ENCODE results near the gene CTNNBL1.

CTNNBL1 gene, protein sequence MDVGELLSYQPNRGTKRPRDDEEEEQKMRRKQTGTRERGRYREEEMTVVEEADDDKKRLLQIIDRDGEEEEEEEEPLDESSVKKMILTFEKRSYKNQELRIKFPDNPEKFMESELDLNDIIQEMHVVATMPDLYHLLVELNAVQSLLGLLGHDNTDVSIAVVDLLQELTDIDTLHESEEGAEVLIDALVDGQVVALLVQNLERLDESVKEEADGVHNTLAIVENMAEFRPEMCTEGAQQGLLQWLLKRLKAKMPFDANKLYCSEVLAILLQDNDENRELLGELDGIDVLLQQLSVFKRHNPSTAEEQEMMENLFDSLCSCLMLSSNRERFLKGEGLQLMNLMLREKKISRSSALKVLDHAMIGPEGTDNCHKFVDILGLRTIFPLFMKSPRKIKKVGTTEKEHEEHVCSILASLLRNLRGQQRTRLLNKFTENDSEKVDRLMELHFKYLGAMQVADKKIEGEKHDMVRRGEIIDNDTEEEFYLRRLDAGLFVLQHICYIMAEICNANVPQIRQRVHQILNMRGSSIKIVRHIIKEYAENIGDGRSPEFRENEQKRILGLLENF

DNA sequence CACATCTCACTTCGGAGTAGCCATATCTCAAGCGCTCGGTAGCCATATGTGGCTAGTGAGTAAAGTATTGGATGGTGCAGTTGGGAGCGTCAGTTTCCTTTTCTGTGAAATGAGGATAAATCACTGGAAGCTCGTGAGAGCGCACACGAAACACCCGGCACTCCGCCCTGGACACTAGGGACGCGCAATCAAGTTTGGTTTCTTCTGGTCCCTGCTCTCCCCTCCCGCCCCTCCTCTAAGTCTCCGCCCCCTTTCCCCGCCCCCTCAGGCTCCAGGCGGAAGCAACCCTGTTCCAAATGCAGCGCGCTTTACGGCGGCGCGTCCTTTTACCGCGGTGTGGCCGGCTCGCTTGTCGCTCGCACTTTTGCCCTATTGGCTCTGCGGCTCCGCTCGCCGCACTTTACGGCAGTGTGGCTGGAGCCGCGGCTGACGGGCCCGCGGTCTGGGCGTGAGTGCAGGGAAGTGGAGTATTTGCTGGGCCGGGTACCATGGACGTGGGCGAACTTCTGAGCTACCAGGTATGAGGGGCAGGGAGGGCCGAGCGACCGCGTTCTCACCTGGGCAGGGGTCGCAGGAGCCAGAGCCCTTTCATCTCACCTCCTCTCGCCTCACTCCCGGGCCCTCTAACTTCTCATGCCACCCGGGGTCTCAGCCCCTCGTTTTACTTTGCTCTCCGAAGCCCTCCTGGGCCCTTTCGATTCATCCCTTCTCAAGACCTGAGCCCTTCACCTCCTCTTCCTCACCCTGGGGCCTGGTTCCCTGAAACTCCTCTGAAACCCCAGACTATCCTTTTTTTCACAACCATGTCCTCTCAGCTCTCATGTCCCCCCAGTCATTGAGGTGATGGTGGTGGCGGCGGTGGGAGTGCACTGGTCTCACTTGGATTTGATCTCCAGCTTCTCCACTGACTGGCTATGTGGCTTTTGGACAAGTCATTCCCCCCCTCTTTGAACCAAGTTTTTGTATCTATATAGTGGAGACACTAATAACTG, at the start of gene CTNNBL1:
TSS of gene CTNNBL1 (plus strand) at position 396 of the 992 bp plus-strand sequence. CDS start at position 489, 93 bp downstream.
- H3K27ac ChIP-seq: no peak within 1 kb of the TSS
- in situ Hi-C loops (cut with HindIII; ENCODE audit: low pct_ligation_motif_present, low sequenced_read_pairs): no loop called here
- H3K36me3 ChIP-seq (replicated peaks): no peaks in the 10 kb centered on the region
- DNase-seq: peak; percentile 97
- peaks cover 2% of the 10 kb centered on the region for H3K27me3 ChIP-seq (replicated peaks)
- TF ChIP-seq, protein P1, sequence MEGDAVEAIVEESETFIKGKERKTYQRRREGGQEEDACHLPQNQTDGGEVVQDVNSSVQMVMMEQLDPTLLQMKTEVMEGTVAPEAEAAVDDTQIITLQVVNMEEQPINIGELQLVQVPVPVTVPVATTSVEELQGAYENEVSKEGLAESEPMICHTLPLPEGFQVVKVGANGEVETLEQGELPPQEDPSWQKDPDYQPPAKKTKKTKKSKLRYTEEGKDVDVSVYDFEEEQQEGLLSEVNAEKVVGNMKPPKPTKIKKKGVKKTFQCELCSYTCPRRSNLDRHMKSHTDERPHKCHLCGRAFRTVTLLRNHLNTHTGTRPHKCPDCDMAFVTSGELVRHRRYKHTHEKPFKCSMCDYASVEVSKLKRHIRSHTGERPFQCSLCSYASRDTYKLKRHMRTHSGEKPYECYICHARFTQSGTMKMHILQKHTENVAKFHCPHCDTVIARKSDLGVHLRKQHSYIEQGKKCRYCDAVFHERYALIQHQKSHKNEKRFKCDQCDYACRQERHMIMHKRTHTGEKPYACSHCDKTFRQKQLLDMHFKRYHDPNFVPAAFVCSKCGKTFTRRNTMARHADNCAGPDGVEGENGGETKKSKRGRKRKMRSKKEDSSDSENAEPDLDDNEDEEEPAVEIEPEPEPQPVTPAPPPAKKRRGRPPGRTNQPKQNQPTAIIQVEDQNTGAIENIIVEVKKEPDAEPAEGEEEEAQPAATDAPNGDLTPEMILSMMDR (IDR thresholded peaks at IDR 0.05; ENCODE audit: low read depth, low read length, missing control alignments): no peak
- peak within 1 kb of the TSS; percentile 97 for H3K4me3 ChIP-seq (ENCODE audit: low read depth, low read length)

DNA sequence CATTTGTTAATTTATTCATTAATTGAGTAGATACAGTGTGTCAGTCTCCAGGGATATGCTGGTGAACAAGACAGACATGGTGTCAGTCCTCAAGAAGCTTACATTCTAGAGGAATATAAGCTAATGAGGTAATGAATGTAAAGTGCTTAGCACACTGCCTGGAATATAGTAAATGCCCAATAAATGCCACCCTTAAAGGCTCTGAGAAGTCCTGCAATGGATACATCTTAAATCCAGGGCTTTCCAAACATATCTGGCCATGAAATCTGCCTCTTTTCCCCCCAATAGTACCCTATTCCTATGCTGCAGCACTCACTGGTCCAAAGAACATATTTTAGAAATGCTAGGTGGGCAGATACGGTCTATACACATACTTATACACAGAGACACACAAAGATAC, 49.2 kb upstream of the CTNNBL1 start:
- Histone ChIP-seq H3K27ac (no peak overlapping the region), H3K4me3 (ENCODE audit: low read depth, low read length) (no peak overlapping the region), H3K27me3 (replicated peaks) (peaks cover 13% of the 10 kb centered on the region), H3K36me3 (replicated peaks) (no peaks in the 10 kb centered on the region)
- TF ChIP-seq, protein P1 (IDR thresholded peaks at IDR 0.05; ENCODE audit: low read depth, low read length, missing control alignments): no peak
- in situ Hi-C loops (cut with HindIII; ENCODE audit: low pct_ligation_motif_present, low sequenced_read_pairs): no loop called here
- no peak for DNase-seq

DNA sequence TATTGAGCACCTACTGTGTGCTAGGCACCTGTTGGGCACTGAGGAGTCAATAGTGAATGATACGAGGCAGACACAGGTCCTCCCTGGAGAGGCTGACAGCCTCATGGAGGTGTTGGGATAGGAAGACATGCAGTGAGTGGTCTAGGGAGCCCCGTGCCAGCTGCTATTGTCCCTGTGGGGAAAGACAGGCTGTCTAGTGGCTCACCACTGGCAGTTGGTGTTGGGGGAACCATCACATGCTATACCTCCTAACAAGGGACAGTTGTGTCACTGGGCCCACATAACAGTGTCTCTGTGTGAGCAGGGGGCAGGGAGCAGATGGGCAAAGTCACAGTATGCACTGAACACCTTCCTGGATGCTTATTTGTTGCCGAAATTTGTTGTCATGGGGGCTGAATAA, 45.9 kb upstream of the CTNNBL1 start:
- H3K4me3 ChIP-seq (ENCODE audit: low read depth, low read length): no peak overlapping the region
- no peak overlapping the region for H3K27ac ChIP-seq
- in situ Hi-C loops (cut with HindIII; ENCODE audit: low pct_ligation_motif_present, low sequenced_read_pairs): no loop called here
- H3K36me3 ChIP-seq (replicated peaks): no peaks in the 10 kb centered on the region
- peaks cover 10% of the 10 kb centered on the region for H3K27me3 ChIP-seq (replicated peaks)
- no peak for DNase-seq
- TF ChIP-seq, protein P1 (IDR thresholded peaks at IDR 0.05; ENCODE audit: low read depth, low read length, missing control alignments): no peak

DNA sequence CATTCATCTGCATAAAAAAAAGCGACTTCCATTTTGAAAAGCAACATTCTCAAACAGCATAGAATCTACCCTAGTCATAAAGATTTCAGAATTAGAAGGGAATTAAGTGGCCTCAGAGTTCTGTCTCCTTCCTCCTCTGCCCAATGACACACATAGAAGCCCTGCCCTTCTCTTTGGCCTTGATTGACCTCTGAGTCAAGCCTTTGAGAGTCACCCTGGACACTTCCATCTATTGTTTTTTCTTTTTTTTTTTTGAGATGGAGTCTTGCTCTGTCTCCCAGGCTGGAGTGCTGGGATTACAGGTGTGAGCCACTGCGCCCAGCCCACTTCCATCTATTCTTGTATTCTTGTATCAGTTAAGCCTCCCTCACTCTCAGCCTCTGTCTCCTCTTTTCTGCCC, 44.8 kb upstream of the CTNNBL1 start:
- Histone ChIP-seq H3K4me3 (ENCODE audit: low read depth, low read length) (no peak overlapping the region), H3K36me3 (replicated peaks) (no peaks in the 10 kb centered on the region), H3K27ac (no peak overlapping the region), H3K27me3 (replicated peaks) (peaks cover 6% of the 10 kb centered on the region)
- no peak for DNase-seq
- TF ChIP-seq, protein P1 (IDR thresholded peaks at IDR 0.05; ENCODE audit: low read depth, low read length, missing control alignments): no peak
- in situ Hi-C loops (cut with HindIII; ENCODE audit: low pct_ligation_motif_present, low sequenced_read_pairs): no loop called here

DNA sequence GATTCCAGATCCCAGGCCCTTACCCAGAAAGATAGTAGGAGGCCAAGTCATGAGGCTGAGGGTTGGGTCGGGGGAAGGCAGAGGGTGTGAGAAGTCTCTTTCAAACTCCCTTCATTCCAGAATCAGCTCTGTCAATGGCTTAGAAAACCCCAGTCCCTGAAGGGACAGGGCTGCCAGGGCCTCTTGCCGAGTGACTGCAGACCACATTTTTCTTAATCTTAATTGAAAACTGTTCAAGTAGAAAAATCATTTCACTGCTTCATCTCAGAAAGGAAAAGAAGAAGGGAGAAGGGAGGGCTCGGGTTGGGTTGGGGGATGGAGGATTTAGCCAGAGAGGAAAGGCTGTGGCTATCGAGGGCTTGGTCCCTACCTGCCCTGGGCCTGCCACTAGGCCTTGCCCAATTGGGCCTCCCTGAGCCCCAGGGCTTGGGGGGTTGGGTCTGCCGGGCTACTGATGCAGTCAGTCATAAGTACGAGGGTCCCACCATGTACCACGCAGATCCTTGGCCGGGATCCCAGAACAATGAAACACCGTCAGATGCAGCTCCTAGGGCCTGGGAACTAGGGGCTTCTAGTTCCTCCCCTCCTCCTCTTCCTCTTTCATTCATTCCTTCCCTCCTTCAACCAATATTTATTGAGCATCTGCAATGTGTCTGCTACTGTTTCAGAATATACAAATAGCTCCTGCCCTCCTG, 44.0 kb upstream of the CTNNBL1 start:
- Histone ChIP-seq H3K36me3 (replicated peaks) (no peaks in the 10 kb centered on the region), H3K27me3 (replicated peaks) (peaks cover 3% of the 10 kb centered on the region), H3K27ac (no peak overlapping the region), H3K4me3 (ENCODE audit: low read depth, low read length) (no peak overlapping the region)
- no peak for DNase-seq
- in situ Hi-C loops (cut with HindIII; ENCODE audit: low pct_ligation_motif_present, low sequenced_read_pairs): no loop called here
- TF ChIP-seq, protein P1 (IDR thresholded peaks at IDR 0.05; ENCODE audit: low read depth, low read length, missing control alignments): no peak

Measured in brain microvascular endothelial cell (primary cell).